Activated B cell treated with CpG ODN at 0.5 μM for 24 hours (primary cell): ENCODE results near the gene LSMEM2. TPM values are rescaled to one million over a fixed set of nuclear protein-coding genes. Genes with fewer than 3 reads are reported as not detected.

Experiments
- ATAC-seq: fragments of 200-7000 bp; cut with Tn5 transposase; one replicate; pipeline ENCODE4 v1.10.0; 2021; ENCODE audit warnings: low read depth, mild to moderate bottlenecking, moderate library complexity
- CTCF ChIA-PET: fragments of 350-600 bp; sonication (Branson Sonifier 250); formaldehyde crosslinking; loops from one replicate; lab custom pipeline; 2021; ENCODE audit warnings: antibody characterized with exemption; lab: Charles Lee
- POLR2A ChIA-PET: fragments of 350-600 bp; sonication (Branson Sonifier 250); formaldehyde crosslinking; loops from one replicate; lab custom pipeline; 2021; ENCODE audit warnings: antibody characterized with exemption; lab: Charles Lee
- DNase-seq: peaks from one replicate; pipeline ENCODE4 v3.0.0; 2022
- H3K27ac Mint-ChIP-seq: one replicate; pipeline ENCODE4 v1.8.0; 2020; ENCODE audit warnings: mixed read lengths
- H3K27me3 Mint-ChIP-seq: one replicate; pipeline ENCODE4 v1.8.0; 2021; ENCODE audit warnings: mixed read lengths
- H3K36me3 Mint-ChIP-seq: one replicate; pipeline ENCODE4 v1.8.0; 2021; ENCODE audit warnings: low read depth, mixed read lengths
- H3K4me1 Mint-ChIP-seq: one replicate; pipeline ENCODE4 v1.8.0; 2021; ENCODE audit warnings: mixed read lengths
- H3K4me3 Mint-ChIP-seq: one replicate; pipeline ENCODE4 v1.8.0; 2020; ENCODE audit warnings: mild to moderate bottlenecking, mixed read lengths
- H3K9me3 Mint-ChIP-seq: one replicate; pipeline ENCODE4 v1.8.0; 2020; ENCODE audit warnings: mixed read lengths
- intact Hi-C: fragments of 100-400 bp; cut with micrococcal nuclease; formaldehyde crosslinking; loops from one replicate; pipeline ENCODE4 v1.15.1; 2024
- total RNA-seq: library from RNA; stranded (reverse); gene quantifications from 2 replicates; pipeline ENCODE4 v1.2.3, GENCODE V29; 2022
- TF ChIP-seq, protein P1 (sequence below): fragments of 200-600 bp; IDR thresholded peaks from one replicate; pipeline ENCODE4 v1.8.0; 2022; ENCODE audit warnings: antibody characterized with exemption, mild to moderate bottlenecking

LSMEM2 gene
- total RNA-seq, 1 donor from 2014 or later = not detected

DNA sequence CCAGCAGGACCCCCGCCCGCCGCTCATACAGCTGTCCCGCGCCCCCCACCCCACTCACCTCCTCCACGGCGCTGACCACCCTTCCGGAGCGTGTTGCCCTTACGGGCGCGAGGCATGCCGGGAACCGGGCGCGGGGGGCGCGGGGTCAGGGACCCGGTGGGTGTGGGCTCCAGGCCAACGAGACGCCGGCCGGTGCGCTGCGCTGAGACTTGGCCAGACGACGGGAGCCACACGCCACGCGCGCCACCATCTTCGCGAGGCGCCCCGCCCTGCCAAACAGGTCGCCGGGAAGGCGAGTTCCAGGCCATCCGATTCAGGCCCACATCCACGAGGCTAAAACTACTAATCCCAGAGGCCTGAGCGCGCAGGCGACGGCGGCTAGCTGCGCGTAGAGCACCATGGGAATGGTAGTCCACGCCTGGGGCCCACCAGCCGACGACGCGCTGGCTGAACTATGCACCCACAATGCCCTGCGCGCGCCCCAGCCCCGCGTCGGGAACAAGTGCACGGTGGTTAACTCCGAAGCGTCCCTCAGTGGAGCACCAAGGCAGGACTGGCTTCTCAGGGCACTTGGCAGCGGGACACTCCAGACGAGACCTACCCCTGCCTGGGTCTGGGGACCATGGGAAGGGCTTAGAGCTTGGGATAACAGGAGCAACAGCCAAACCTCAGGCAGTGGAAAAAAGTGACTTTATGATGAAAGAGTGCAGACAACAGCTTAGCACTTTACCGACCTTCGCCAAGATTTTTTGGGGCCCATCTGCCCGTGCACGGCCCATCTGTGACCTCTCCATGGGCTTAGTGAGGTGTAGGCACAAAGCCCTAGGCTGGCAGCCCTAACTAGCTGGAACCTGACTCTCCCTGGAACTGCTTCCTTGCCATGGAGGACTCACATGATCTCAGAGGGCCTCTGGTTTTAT lies 13.5 kb downstream of the LSMEM2 start, which contains the start of gene IFRD2:
Gene IFRD2, minus strand, starts transcription at position 271 of the 920 bp plus-strand sequence. Its CDS starts 155 bp downstream, at position 116.
- H3K36me3 Mint-ChIP-seq = peaks cover 39% of the 10 kb centered on the region
- POLR2A ChIA-PET = interaction anchor here (0.9 to 2.0 kb wide), 15 partner anchors 11 to 204 kb away, joined by 3 to 25 read pairs (median 6); partner anchors contain the start of genes CYB561D2, NPRL2, RASSF1 and RBM5
- intact Hi-C loops = loop anchor here (1.0 to 10.0 kb wide), 10 partner anchors 29 to 1268 kb away; partner anchors contain the start of genes AMIGO3, CYB561D2, IMPDH2 and INKA1
- peak within 1 kb of the TSS; percentile 95 for H3K27ac Mint-ChIP-seq
- CTCF ChIA-PET = interaction anchor here (0.6 to 1.8 kb wide), 3 partner anchors 67 to 623 kb away, joined by 4 to 5 read pairs (median 4); no protein-coding TSS in a partner anchor
- no peaks in the 10 kb centered on the region for H3K27me3 Mint-ChIP-seq
- DNase-seq (peak; percentile 87), ATAC-seq (peak; percentile 99)
- H3K9me3 Mint-ChIP-seq = no peaks in the 10 kb centered on the region
- TF ChIP-seq, protein P1, sequence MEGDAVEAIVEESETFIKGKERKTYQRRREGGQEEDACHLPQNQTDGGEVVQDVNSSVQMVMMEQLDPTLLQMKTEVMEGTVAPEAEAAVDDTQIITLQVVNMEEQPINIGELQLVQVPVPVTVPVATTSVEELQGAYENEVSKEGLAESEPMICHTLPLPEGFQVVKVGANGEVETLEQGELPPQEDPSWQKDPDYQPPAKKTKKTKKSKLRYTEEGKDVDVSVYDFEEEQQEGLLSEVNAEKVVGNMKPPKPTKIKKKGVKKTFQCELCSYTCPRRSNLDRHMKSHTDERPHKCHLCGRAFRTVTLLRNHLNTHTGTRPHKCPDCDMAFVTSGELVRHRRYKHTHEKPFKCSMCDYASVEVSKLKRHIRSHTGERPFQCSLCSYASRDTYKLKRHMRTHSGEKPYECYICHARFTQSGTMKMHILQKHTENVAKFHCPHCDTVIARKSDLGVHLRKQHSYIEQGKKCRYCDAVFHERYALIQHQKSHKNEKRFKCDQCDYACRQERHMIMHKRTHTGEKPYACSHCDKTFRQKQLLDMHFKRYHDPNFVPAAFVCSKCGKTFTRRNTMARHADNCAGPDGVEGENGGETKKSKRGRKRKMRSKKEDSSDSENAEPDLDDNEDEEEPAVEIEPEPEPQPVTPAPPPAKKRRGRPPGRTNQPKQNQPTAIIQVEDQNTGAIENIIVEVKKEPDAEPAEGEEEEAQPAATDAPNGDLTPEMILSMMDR = no peak
- H3K4me3 Mint-ChIP-seq = peak within 1 kb of the TSS; percentile 86
- H3K4me1 Mint-ChIP-seq = peaks cover 20% of the 10 kb centered on the region

DNA sequence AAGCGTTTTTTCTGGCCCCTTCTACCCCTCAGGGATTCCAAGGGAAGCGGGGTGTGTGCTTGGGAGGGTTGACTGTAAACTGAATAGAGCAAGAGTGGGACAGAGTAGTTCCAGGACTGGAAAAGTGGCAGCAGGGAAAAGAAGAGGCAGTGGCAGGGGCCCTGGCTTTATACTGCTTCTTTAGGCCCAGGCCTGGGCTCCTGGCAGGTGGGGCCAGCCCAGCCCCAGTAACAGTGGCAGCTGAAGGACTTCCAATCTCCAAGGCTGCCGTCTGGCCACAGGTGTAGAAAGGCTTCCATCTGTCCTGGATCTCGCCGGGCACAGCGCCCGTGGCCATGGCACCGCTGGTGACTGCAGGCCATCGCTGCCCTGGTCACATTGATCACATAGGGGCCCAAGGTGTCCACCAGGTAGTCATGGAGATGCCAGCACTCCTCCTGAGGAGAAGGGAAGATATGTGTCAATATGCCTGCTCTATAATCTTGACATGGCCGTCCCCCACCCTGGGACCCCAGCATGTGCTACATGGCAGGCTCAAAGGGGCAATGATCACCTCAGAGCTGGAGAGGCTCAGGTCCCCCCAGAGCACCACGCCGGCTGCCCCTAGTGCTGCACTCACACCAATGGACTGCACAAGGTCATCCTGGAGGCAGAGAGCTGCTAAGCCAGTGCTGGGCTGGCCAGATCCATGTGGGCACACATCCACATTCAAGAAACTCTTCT lies 14.4 kb downstream of the LSMEM2 start:
- POLR2A ChIA-PET = interaction anchor here (0.9 to 2.0 kb wide), 5 partner anchors 28 to 204 kb away, joined by 3 to 25 read pairs (median 5); partner anchors contain the start of gene RBM5
- DNase-seq = no peak
- ATAC-seq = no peak
- intact Hi-C loops = loop anchor here (2.0 to 10.0 kb wide), 3 partner anchors 488 to 1268 kb away; partner anchors contain the start of genes AMIGO3, IMPDH2, INKA1 and NDUFAF3
- H3K4me1 Mint-ChIP-seq = peaks cover 25% of the 10 kb centered on the region
- no peaks in the 10 kb centered on the region for H3K9me3 Mint-ChIP-seq
- CTCF ChIA-PET = interaction anchor here (0.6 to 1.5 kb wide), 2 partner anchors 99 to 624 kb away, joined by 4 to 5 read pairs; no protein-coding TSS in a partner anchor
- peak overlapping the region; percentile 95 for H3K27ac Mint-ChIP-seq
- H3K36me3 Mint-ChIP-seq = peaks cover 31% of the 10 kb centered on the region
- TF ChIP-seq, protein P1 = no peak
- peak overlapping the region; percentile 86 for H3K4me3 Mint-ChIP-seq
- H3K27me3 Mint-ChIP-seq = no peaks in the 10 kb centered on the region

DNA sequence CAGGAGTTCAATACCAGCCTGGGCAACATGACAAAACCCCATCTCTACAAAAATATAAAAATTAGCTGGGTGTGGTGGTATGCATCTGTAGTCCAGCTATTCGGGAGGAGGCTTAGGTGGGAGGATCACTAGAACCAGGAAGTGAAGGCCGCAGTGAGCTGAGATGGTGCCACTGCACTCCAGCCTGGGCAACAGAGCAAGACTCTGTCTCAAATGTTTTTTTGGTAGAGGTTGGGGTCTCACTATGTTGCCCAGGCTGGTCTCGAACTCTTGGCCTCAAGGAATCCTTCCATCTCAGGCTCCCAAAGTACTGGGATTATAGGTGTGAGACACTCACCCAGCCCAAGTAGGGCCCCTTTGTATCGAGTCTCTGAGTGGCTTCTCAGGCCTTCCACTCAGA lies 15.2 kb downstream of the LSMEM2 start:
- TF ChIP-seq, protein P1 = no peak
- ChIA-PET CTCF (no interaction called here), POLR2A (interaction anchor here (1.6 kb wide), 1 partner anchor 44 kb away, joined by 5 read pairs; no protein-coding TSS in a partner anchor)
- Mint-ChIP-seq H3K27ac (no peak overlapping the region), H3K4me1 (peaks cover 32% of the 10 kb centered on the region), H3K9me3 (no peaks in the 10 kb centered on the region), H3K4me3 (no peak overlapping the region), H3K36me3 (peaks cover 26% of the 10 kb centered on the region), H3K27me3 (no peaks in the 10 kb centered on the region)
- ATAC-seq (no peak), DNase-seq (no peak)
- intact Hi-C loops = loop anchor here (10.0 kb wide), 2 partner anchors 489 to 1269 kb away; partner anchors contain the start of genes IMPDH2, INKA1 and NDUFAF3

DNA sequence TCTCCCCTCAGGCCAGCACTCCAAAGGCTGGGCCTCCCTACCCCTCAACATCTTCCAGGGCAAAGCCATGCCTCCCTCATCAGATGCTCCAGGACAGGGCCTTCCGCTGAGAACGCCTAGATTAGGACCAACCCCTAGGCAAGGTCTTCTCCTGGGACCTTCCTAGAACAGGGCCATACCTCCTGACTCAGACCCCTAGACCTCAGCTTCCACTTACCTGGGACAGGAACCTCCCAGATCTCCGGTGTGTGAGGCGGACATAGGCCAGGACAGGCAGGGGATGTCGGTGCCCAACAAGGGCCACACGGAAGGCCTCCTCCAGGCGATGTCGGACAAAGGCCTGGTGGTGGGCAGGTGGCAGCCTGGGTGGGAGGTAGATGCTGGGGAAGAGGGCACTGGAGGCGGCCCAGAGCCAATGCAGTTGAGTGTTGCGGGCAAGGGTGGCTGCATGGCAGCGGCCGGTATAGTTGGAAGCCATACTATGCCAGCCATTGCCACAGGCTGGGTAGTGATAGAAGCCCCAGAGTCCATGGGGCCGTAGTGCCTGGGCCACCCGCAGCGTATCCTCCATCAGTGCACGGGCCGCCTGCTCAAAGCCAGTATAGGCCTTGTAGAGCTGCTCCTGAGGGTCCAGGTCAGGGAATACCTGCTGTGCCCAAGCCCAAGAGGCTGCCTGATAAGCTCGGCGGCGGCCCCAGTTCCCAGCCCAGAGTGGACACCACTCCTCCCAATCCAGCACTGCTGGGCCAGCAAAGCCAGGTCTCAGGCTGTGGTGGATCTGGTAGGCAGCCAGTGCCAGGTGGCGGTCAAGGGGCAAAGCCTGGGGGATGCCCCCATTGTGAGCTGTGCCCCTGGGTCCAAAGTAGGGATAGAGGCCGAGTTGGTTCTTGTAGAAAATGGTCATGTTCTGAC lies 15.9 kb downstream of the LSMEM2 start:
- intact Hi-C loops = loop anchor here (5.0 to 10.0 kb wide), 3 partner anchors 490 to 1270 kb away; partner anchors contain the start of genes APEH, IMPDH2, INKA1 and NDUFAF3
- no peak overlapping the region for H3K4me3 Mint-ChIP-seq
- H3K9me3 Mint-ChIP-seq = no peaks in the 10 kb centered on the region
- H3K27me3 Mint-ChIP-seq = no peaks in the 10 kb centered on the region
- ChIA-PET POLR2A (interaction anchor here (0.5 to 1.6 kb wide), 2 partner anchors 43 to 1994 kb away, joined by 3 to 5 read pairs; partner anchors contain the start of gene NME6), CTCF (no interaction called here)
- DNase-seq (no peak), ATAC-seq (no peak)
- H3K4me1 Mint-ChIP-seq = peaks cover 38% of the 10 kb centered on the region
- TF ChIP-seq, protein P1 = no peak
- H3K36me3 Mint-ChIP-seq = peaks cover 21% of the 10 kb centered on the region
- H3K27ac Mint-ChIP-seq = no peak overlapping the region
